ENCODE data around the gene S100A2. TPM values are rescaled to one million over a fixed set of nuclear protein-coding genes. Genes with fewer than 3 reads are reported as not detected.

S100A2 gene
- total RNA-seq, 4 donors from 2014 or later, result 127 to 519 (median 267) TPM

GRCh38 chr1:153573351-153573750, 7.7 kb upstream of the S100A2 start:
- H3K36me3 ChIP-seq, result no peaks in the 10 kb centered on the region
- peak overlapping the region; percentile 64 for H3K27ac ChIP-seq
- no peaks in the 10 kb centered on the region for H3K9me3 ChIP-seq
- TF ChIP-seq EP300 (IDR thresholded peaks at IDR 0.05) (no peak), POLR2AphosphoS5 (IDR thresholded peaks at IDR 0.05) (no peak), POLR2A (IDR thresholded peaks at IDR 0.05) (no peak)
- TF ChIP-seq, protein P1, sequence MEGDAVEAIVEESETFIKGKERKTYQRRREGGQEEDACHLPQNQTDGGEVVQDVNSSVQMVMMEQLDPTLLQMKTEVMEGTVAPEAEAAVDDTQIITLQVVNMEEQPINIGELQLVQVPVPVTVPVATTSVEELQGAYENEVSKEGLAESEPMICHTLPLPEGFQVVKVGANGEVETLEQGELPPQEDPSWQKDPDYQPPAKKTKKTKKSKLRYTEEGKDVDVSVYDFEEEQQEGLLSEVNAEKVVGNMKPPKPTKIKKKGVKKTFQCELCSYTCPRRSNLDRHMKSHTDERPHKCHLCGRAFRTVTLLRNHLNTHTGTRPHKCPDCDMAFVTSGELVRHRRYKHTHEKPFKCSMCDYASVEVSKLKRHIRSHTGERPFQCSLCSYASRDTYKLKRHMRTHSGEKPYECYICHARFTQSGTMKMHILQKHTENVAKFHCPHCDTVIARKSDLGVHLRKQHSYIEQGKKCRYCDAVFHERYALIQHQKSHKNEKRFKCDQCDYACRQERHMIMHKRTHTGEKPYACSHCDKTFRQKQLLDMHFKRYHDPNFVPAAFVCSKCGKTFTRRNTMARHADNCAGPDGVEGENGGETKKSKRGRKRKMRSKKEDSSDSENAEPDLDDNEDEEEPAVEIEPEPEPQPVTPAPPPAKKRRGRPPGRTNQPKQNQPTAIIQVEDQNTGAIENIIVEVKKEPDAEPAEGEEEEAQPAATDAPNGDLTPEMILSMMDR (IDR thresholded peaks at IDR 0.05), result no peak
- no peaks in the 10 kb centered on the region for H3K27me3 ChIP-seq
- 83% methylated on average over 3 of the region's 3 CpGs for WGBS
- no peak overlapping the region for H3K4me3 ChIP-seq
- DNase-seq (ENCODE audit: low spot score in 2 of 2), result no peak
- H3K4me1 ChIP-seq, result peaks cover 34% of the 10 kb centered on the region

DNA sequence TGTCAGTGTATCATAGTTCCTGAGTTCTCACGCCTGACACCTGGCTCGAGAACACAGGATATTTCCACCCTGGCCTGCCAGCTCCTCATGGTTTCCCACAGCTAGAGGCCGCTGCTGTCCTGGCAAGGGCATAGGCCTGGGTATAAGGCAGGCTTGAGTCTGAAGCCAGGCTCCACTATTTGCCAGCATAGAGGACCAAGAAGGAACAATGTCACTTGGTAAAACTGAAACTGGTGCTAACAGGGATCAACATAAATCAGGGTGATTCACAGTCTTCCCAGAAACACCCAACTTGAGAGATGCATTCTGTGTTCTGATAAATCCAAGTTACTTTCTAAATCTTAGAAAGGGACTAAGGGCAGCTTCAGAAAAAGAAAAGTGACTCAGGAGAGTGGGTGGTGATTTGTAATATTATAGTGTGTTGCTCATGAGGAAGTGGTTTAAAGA, 6.9 kb upstream of the S100A2 start:
- Histone ChIP-seq H3K4me3 (no peak overlapping the region), H3K27me3 (no peaks in the 10 kb centered on the region), H3K4me1 (peaks cover 36% of the 10 kb centered on the region), H3K27ac (peak overlapping the region; percentile 64), H3K9me3 (no peaks in the 10 kb centered on the region), H3K36me3 (no peaks in the 10 kb centered on the region)
- TF ChIP-seq EP300 (IDR thresholded peaks at IDR 0.05), result no peak
- TF ChIP-seq POLR2A (IDR thresholded peaks at IDR 0.05), result no peak
- TF ChIP-seq, protein P1 (IDR thresholded peaks at IDR 0.05), result peak; percentile 67 to 81
- TF ChIP-seq POLR2AphosphoS5 (IDR thresholded peaks at IDR 0.05), result peak in 2 of 3 donors; percentile 24 to 60
- WGBS, result 2% methylated on average over 3 of the region's 3 CpGs
- no peak for DNase-seq (ENCODE audit: low spot score in 2 of 2)

GRCh38 chr1:153571706-153572105, 6.1 kb upstream of the S100A2 start:
- Histone ChIP-seq H3K4me3 (no peak overlapping the region), H3K27ac (peak overlapping the region; percentile 64), H3K36me3 (no peaks in the 10 kb centered on the region), H3K4me1 (peaks cover 41% of the 10 kb centered on the region), H3K9me3 (no peaks in the 10 kb centered on the region), H3K27me3 (no peaks in the 10 kb centered on the region)
- TF ChIP-seq EP300 (IDR thresholded peaks at IDR 0.05) (no peak), POLR2A (IDR thresholded peaks at IDR 0.05) (no peak), POLR2AphosphoS5 (IDR thresholded peaks at IDR 0.05) (no peak)
- TF ChIP-seq, protein P1 (IDR thresholded peaks at IDR 0.05), result no peak
- no peak for DNase-seq (ENCODE audit: low spot score in 2 of 2)
- WGBS, result 71% methylated on average over 7 of the region's 7 CpGs

- 81% methylated on average over 5 of the region's 5 CpGs for WGBS
- H3K4me1 ChIP-seq, result peaks cover 50% of the 10 kb centered on the region
Measured at GRCh38 chr1:153570874-153571273, 5.2 kb upstream of the S100A2 start.

DNA sequence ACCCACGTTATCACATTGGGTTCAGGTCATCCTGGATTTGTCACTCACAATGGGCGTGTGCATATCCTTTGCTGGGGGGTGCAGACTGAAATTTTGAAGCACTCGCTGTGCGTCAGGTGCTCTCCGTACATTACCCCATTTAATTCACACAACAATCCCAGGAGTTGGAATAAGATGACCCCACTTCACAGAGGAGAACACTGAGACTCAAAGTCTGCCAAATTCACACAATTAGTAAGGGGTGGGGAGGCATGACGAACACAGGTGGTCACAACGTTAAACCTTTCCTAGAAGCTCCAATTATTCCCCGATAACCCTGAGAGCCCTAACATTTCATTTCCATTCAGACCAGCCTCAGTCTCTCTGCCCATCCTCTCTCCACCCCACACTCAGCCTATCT, 3.8 kb upstream of the S100A2 start:
- peaks cover 61% of the 10 kb centered on the region for H3K4me1 ChIP-seq

More at GRCh38 chr1:153570874-153571273, 5.2 kb upstream of the S100A2 start:
- DNase-seq (ENCODE audit: low spot score in 2 of 2), result no peak
- TF ChIP-seq POLR2AphosphoS5 (IDR thresholded peaks at IDR 0.05) (no peak), EP300 (IDR thresholded peaks at IDR 0.05) (no peak), POLR2A (IDR thresholded peaks at IDR 0.05) (no peak)
- TF ChIP-seq, protein P1 (IDR thresholded peaks at IDR 0.05), result no peak
- no peaks in the 10 kb centered on the region for H3K36me3 ChIP-seq
- H3K27ac ChIP-seq, result no peak overlapping the region
- no peaks in the 10 kb centered on the region for H3K27me3 ChIP-seq
- H3K9me3 ChIP-seq, result no peaks in the 10 kb centered on the region
- no peak overlapping the region for H3K4me3 ChIP-seq

More for the DNA sequence above, 3.8 kb upstream of the S100A2 start:
- Histone ChIP-seq H3K27me3 (no peaks in the 10 kb centered on the region), H3K27ac (no peak overlapping the region), H3K9me3 (no peaks in the 10 kb centered on the region), H3K36me3 (no peaks in the 10 kb centered on the region), H3K4me3 (no peak overlapping the region)
- TF ChIP-seq POLR2A (IDR thresholded peaks at IDR 0.05) (no peak), POLR2AphosphoS5 (IDR thresholded peaks at IDR 0.05) (no peak), EP300 (IDR thresholded peaks at IDR 0.05) (no peak)
- TF ChIP-seq, protein P1 (IDR thresholded peaks at IDR 0.05), result no peak
- 84% methylated on average over 8 of the region's 8 CpGs for WGBS
- DNase-seq (ENCODE audit: low spot score in 2 of 2), result no peak
